H9 (cell line): ENCODE measurements around the gene HLA-DPB1. TPM values are rescaled to one million over a fixed set of nuclear protein-coding genes. Genes with fewer than 3 reads are reported as not detected.

Source experiments
- DNase-seq: peaks from one replicate; pipeline ENCODE4 v3.0.0-alpha.2; 2017
- H2AFZ ChIP-seq: one replicate; pipeline ENCODE4 v1.6.1; 2013; ENCODE audit warnings: mild to moderate bottlenecking, low read length, control low read depth, moderate library complexity
- H2AK5ac ChIP-seq: 2 replicates; pipeline ENCODE4 v1.6.1; 2013; ENCODE audit warnings: low read length, control low read depth, mixed read lengths; ENCODE audit not compliant: insufficient read length
- H2BK120ac ChIP-seq: one replicate; pipeline ENCODE4 v1.6.1; 2013; ENCODE audit warnings: low read depth, mild to moderate bottlenecking, low read length, control low read depth, inconsistent platforms; ENCODE audit not compliant: poor library complexity, severe bottlenecking
- H2BK12ac ChIP-seq: 2 replicates; pipeline ENCODE4 v1.6.1; 2013; ENCODE audit warnings: low read length, control low read depth, mixed read lengths, low read depth; ENCODE audit not compliant: insufficient read length
- H2BK15ac ChIP-seq: 2 replicates; pipeline ENCODE4 v1.6.1; 2013; ENCODE audit warnings: low read depth, low read length, control low read depth
- H2BK20ac ChIP-seq: one replicate; pipeline ENCODE4 v1.6.1; 2013; ENCODE audit warnings: low read depth, mild to moderate bottlenecking, low read length, control low read depth, inconsistent platforms; ENCODE audit not compliant: poor library complexity, severe bottlenecking
- H2BK5ac ChIP-seq: 2 replicates; pipeline ENCODE4 v1.6.1; 2013; ENCODE audit warnings: low read length, control low read depth, mixed read lengths; ENCODE audit not compliant: insufficient read length
- H3K14ac ChIP-seq: 2 replicates; pipeline ENCODE4 v1.6.1; 2013; ENCODE audit warnings: low read length, control low read depth; ENCODE audit not compliant: insufficient read depth
- H3K18ac ChIP-seq: 2 replicates; pipeline ENCODE4 v1.6.1; 2013; ENCODE audit warnings: low read depth, mild to moderate bottlenecking, mixed read lengths, low read length, control low read depth; ENCODE audit not compliant: insufficient read length
- H3K23ac ChIP-seq: 2 replicates; pipeline ENCODE4 v1.6.1; 2013; ENCODE audit warnings: low read length, control low read depth, mixed read lengths, low read depth; ENCODE audit not compliant: insufficient read length
- H3K23me2 ChIP-seq: 2 replicates; pipeline ENCODE4 v1.6.1; 2013; ENCODE audit warnings: low read depth, mild to moderate bottlenecking, mixed read lengths, low read length, control low read depth; ENCODE audit not compliant: insufficient read length, poor library complexity, severe bottlenecking
- H3K27ac ChIP-seq: 2 replicates; pipeline ENCODE4 v1.5.1; 2013; ENCODE audit warnings: low read length, control low read depth, mixed read lengths, low read depth; ENCODE audit not compliant: insufficient read length
- H3K27me3 ChIP-seq: 2 replicates; pipeline ENCODE4 v1.6.1; 2013; ENCODE audit warnings: low read length, control low read depth, inconsistent platforms; ENCODE audit not compliant: insufficient read depth
- H3K4ac ChIP-seq: 2 replicates; pipeline ENCODE4 v1.6.1; 2013; ENCODE audit warnings: low read depth, mild to moderate bottlenecking, control low read depth, inconsistent platforms, low read length, moderate library complexity
- H3K4me1 ChIP-seq: 2 replicates; pipeline ENCODE4 v1.6.1; 2013; ENCODE audit warnings: low read length, control low read depth, inconsistent platforms; ENCODE audit not compliant: insufficient read depth
- H3K4me2 ChIP-seq: 2 replicates; pipeline ENCODE4 v1.6.1; 2013; ENCODE audit warnings: low read length, control low read depth, mixed read lengths; ENCODE audit not compliant: insufficient read length, insufficient read depth
- H3K56ac ChIP-seq: 2 replicates; pipeline ENCODE4 v1.6.1; 2013; ENCODE audit warnings: low read depth, mild to moderate bottlenecking, mixed read lengths, low read length, control low read depth; ENCODE audit not compliant: insufficient read length
- H3K79me1 ChIP-seq: 2 replicates; pipeline ENCODE4 v1.6.1; 2013; ENCODE audit warnings: low read depth, mild to moderate bottlenecking, moderate library complexity, low read length, control low read depth, inconsistent platforms; ENCODE audit not compliant: insufficient read depth, poor library complexity, severe bottlenecking
- H3K79me2 ChIP-seq: 2 replicates; pipeline ENCODE4 v1.6.1; 2013; ENCODE audit warnings: low read length, control low read depth, inconsistent platforms; ENCODE audit not compliant: insufficient read depth
- H3K9ac ChIP-seq: 2 replicates; pipeline ENCODE4 v1.6.1; 2013; ENCODE audit warnings: low read length, control low read depth, mixed read lengths; ENCODE audit not compliant: insufficient read length; ENCODE audit errors: extremely low read depth
- H3K9me3 ChIP-seq: one replicate; pipeline ENCODE4 v1.6.1; 2013; ENCODE audit warnings: low read depth, low read length, inconsistent platforms; ENCODE audit not compliant: control insufficient read depth
- H3T11ph ChIP-seq: one replicate; pipeline ENCODE4 v1.6.1; 2013; ENCODE audit warnings: mild to moderate bottlenecking, low read length, control low read depth, inconsistent platforms
- H4K20me1 ChIP-seq: one replicate; pipeline ENCODE4 v1.6.1; 2013; ENCODE audit not compliant: control insufficient read depth, insufficient read length, insufficient read depth
- H4K5ac ChIP-seq: 2 replicates; pipeline ENCODE4 v1.6.1; 2013; ENCODE audit warnings: low read depth, mild to moderate bottlenecking, mixed read lengths, low read length, control low read depth; ENCODE audit not compliant: insufficient read length
- H4K8ac ChIP-seq: replicated peaks from 2 replicates; pipeline ENCODE4 v1.6.1; 2013; ENCODE audit warnings: low read length, control low read depth, mixed read lengths, low read depth; ENCODE audit not compliant: insufficient read length
- H4K91ac ChIP-seq: 2 replicates; pipeline ENCODE4 v1.6.1; 2013; ENCODE audit warnings: low read depth, mild to moderate bottlenecking, moderate library complexity, mixed read lengths, low read length, control low read depth; ENCODE audit not compliant: insufficient read length
- H3K27ac Mint-ChIP-seq, 3 experiments: 2 replicates in 2 of 3; 3 replicates in 1 of 3; pipeline ENCODE4 v1.8.0; 2020 to 2021; ENCODE audit warnings: mixed read lengths in 3 of 3, mild to moderate bottlenecking in 1 of 3, moderate library complexity in 1 of 3
- H3K27me3 Mint-ChIP-seq: 2 replicates; pipeline ENCODE4 v1.8.0; 2021; ENCODE audit warnings: low read depth, mild to moderate bottlenecking, moderate library complexity, mixed read lengths
- H3K36me3 Mint-ChIP-seq, 3 experiments: 2 replicates in 2 of 3; 3 replicates in 1 of 3; pipeline ENCODE4 v1.8.0; 2020 to 2021; ENCODE audit warnings: low read depth in 3 of 3, mixed read lengths in 3 of 3; ENCODE audit not compliant: insufficient read depth in 1 of 3
- H3K4me1 Mint-ChIP-seq, 2 experiments: 2 replicates each; pipeline ENCODE4 v1.8.0; 2020; ENCODE audit warnings: mixed read lengths in 2 of 2
- H3K4me3 Mint-ChIP-seq, 2 experiments: 2 replicates in 1 of 2; 3 replicates in 1 of 2; pipeline ENCODE4 v1.8.0; 2020 to 2021; ENCODE audit warnings: mild to moderate bottlenecking in 2 of 2, mixed read lengths in 2 of 2, moderate library complexity in 1 of 2
- H3K9me3 Mint-ChIP-seq, 2 experiments: 2 replicates in 1 of 2; 3 replicates in 1 of 2; pipeline ENCODE4 v1.8.0; 2020; ENCODE audit warnings: mild to moderate bottlenecking in 2 of 2, mixed read lengths in 2 of 2, moderate library complexity in 1 of 2
- WGBS: extraction: QIAGEN DNeasy Blood & Tissue Kit; methylation state at CpG from one replicate; pipeline ENCODE4 v1.1.7; 2013; ENCODE audit warnings: missing lambda C conversion rate, low lambda C conversion rate, mixed read lengths; ENCODE audit not compliant: insufficient read length; ENCODE audit errors: extremely low coverage; 5-methylcytosine and 5-hydroxymethylcytosine counted together
- total RNA-seq: library from RNA; stranded (reverse); gene quantifications from 2 replicates; pipeline ENCODE4 v1.2.1, GENCODE V29; 2021
- TF ChIP-seq, protein P1 (sequence below): fragments of 200-600 bp; sonication (generic); conservative IDR thresholded peaks from 3 replicates; pipeline ENCODE4 v1.8.0; 2021; ENCODE audit warnings: antibody characterized with exemption, mild to moderate bottlenecking

The HLA-DPB1 gene
- total RNA-seq, 1 experiment from 2014 or later = 23.6 TPM

DNA sequence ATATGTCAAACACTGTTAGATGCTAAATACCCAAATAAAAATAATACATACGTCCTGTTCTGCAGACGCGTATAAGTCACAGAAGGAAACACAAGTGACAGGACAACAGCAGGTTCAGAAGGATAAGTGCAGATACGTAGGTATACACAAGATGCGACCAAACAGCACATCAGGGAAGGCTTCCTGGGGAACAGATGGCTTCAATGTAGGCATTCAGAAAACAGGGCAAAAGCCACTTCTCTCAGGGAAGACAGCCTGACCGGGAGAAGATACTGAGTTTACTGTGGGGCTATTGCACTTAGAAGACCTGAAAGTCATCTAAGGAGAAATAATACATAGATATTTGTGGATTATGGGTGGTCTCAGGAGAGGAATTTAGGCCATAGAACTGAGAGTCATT, 4.2 kb upstream of the HLA-DPB1 start:
- Histone ChIP-seq H3K23ac (no peak overlapping the region), H2AK5ac (no peak overlapping the region), H3K4me2 (no peak overlapping the region), H3K79me2 (no peaks in the 10 kb centered on the region), H4K8ac (no peak overlapping the region), H3K27me3 (no peaks in the 10 kb centered on the region), H2BK15ac (no peak overlapping the region), H3K56ac (no peak overlapping the region), H4K20me1 (no peaks in the 10 kb centered on the region), H3K4me1 (no peaks in the 10 kb centered on the region), H4K5ac (no peak overlapping the region), H3K9me3 (no peaks in the 10 kb centered on the region), H2BK12ac (no peak overlapping the region), H4K91ac (no peak overlapping the region), H2AFZ (no peak overlapping the region), H3K79me1 (no peaks in the 10 kb centered on the region), H2BK120ac (no peak overlapping the region), H3T11ph (no peak overlapping the region), H3K18ac (no peak overlapping the region), H3K27ac (no peak overlapping the region), H2BK5ac (no peak overlapping the region), H2BK20ac (no peak overlapping the region), H3K9ac (no peak overlapping the region), H3K4ac (no peak overlapping the region), H3K23me2 (no peaks in the 10 kb centered on the region), H3K14ac (no peak overlapping the region)
- H3K9me3 Mint-ChIP-seq = no peaks in the 10 kb centered on the region; a peak in 3 of 5 replicates
- no peak overlapping the region for H3K27ac Mint-ChIP-seq
- TF ChIP-seq, protein P1, sequence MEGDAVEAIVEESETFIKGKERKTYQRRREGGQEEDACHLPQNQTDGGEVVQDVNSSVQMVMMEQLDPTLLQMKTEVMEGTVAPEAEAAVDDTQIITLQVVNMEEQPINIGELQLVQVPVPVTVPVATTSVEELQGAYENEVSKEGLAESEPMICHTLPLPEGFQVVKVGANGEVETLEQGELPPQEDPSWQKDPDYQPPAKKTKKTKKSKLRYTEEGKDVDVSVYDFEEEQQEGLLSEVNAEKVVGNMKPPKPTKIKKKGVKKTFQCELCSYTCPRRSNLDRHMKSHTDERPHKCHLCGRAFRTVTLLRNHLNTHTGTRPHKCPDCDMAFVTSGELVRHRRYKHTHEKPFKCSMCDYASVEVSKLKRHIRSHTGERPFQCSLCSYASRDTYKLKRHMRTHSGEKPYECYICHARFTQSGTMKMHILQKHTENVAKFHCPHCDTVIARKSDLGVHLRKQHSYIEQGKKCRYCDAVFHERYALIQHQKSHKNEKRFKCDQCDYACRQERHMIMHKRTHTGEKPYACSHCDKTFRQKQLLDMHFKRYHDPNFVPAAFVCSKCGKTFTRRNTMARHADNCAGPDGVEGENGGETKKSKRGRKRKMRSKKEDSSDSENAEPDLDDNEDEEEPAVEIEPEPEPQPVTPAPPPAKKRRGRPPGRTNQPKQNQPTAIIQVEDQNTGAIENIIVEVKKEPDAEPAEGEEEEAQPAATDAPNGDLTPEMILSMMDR = no peak
- WGBS = no CpG with 5 or more reads among the region's 6 CpGs
- peaks cover 6 to 7% of the 10 kb centered on the region in 2 experiments; a peak in 3 of 4 replicates for H3K4me1 Mint-ChIP-seq
- no peak overlapping the region for H3K4me3 Mint-ChIP-seq
- peaks cover 0 to 5% (median 0%) of the 10 kb centered on the region in 3 experiments; a peak in 1 of 7 replicates for H3K36me3 Mint-ChIP-seq
- DNase-seq = no peak
- H3K27me3 Mint-ChIP-seq = peaks cover 8% of the 10 kb centered on the region
